HepG2 (cell line): ENCODE data around the gene TLK1. TPM values are rescaled to one million over a fixed set of nuclear protein-coding genes. Genes with fewer than 3 reads are reported as not detected.

Experiments used
- FIP1L1 ChIP-seq: fragments of 200-400 bp; formaldehyde crosslinking; IDR thresholded peaks from 2 replicates; pipeline ENCODE4 v1.6.1; 2018; ENCODE audit warnings: low read depth, mild to moderate bottlenecking, low read length, moderate library complexity, borderline replicate concordance; ENCODE audit not compliant: insufficient read depth
- MBD4 ChIP-seq: IDR thresholded peaks from 2 replicates; pipeline ENCODE4 v1.6.1; 2012; ENCODE audit warnings: low read length, inconsistent platforms, borderline replicate concordance
- MEIS2 ChIP-seq: sonication (generic); formaldehyde crosslinking; IDR thresholded peaks from 2 replicates; pipeline ENCODE4 v1.9.0; 2021; ENCODE audit warnings: mild to moderate bottlenecking, missing genetic modification reagents
- MTA1 ChIP-seq: sonication (generic); formaldehyde crosslinking; IDR thresholded peaks from 2 replicates; pipeline ENCODE4 v1.4.0; 2020; ENCODE audit warnings: missing genetic modification reagents, mild to moderate bottlenecking, borderline replicate concordance
- NCOA2 ChIP-seq: sonication (generic); formaldehyde crosslinking; IDR thresholded peaks from 2 replicates; pipeline ENCODE4 v1.8.0; 2022; ENCODE audit warnings: inconsistent platforms
- NFRKB ChIP-seq: fragments of 450-650 bp; IDR thresholded peaks from 2 replicates; pipeline ENCODE4 v1.6.1; 2017
- PHB2 ChIP-seq: fragments of 450-650 bp; IDR thresholded peaks from 2 replicates; pipeline ENCODE4 v1.6.1; 2018; ENCODE audit not compliant: partially characterized antibody
- RNF2 ChIP-seq: fragments of 450-650 bp; conservative IDR thresholded peaks from 2 replicates; pipeline ENCODE4 v1.6.1; 2016; ENCODE audit warnings: low read depth
- SKIL ChIP-seq: sonication (generic); formaldehyde crosslinking; IDR thresholded peaks from 2 replicates; pipeline ENCODE4 v1.8.0; 2022; ENCODE audit warnings: missing genetic modification reagents, mild to moderate bottlenecking, moderate library complexity, borderline replicate concordance
- ZBTB10 ChIP-seq: sonication (generic); formaldehyde crosslinking; IDR thresholded peaks from 2 replicates; pipeline ENCODE4 v1.4.0; 2020; ENCODE audit warnings: missing genetic modification reagents, borderline replicate concordance
- ZBTB2 ChIP-seq: sonication (generic); formaldehyde crosslinking; IDR thresholded peaks from 2 replicates; pipeline ENCODE4 v1.8.0; 2022; ENCODE audit warnings: low read depth, missing genetic modification reagents
- ZNF251 ChIP-seq: sonication (generic); formaldehyde crosslinking; IDR thresholded peaks from 2 replicates; pipeline ENCODE4 v1.9.0; 2021; ENCODE audit warnings: mild to moderate bottlenecking, missing genetic modification reagents
- ZNF512B ChIP-seq: sonication (generic); formaldehyde crosslinking; IDR thresholded peaks from 2 replicates; pipeline ENCODE4 v1.5.1; 2020; ENCODE audit warnings: missing genetic modification reagents, mild to moderate bottlenecking, borderline replicate concordance
- ZNF557 ChIP-seq: sonication (generic); formaldehyde crosslinking; IDR thresholded peaks from 2 replicates; pipeline ENCODE4 v1.4.0; 2020; ENCODE audit warnings: missing genetic modification reagents
- ZNF775 ChIP-seq: sonication (generic); formaldehyde crosslinking; IDR thresholded peaks from 2 replicates; pipeline ENCODE4 v1.4.0; 2020; ENCODE audit warnings: missing genetic modification reagents, mild to moderate bottlenecking, moderate library complexity, borderline replicate concordance
- polyA plus RNA-seq, 8 experiments: library from polyadenylated mRNA; depleted of rRNA in 3 of 8; stranded (reverse) in 7 of 8; unstranded in 1 of 8; fragments of >200 nt; fragmentation: Illumina TruSeq in 4 of 8; extraction: Trizol in 4 of 8; gene quantifications; 2 replicates each; pipeline versions ENCODE4 v1.2.1 to v1.2.3, GENCODE V29; 2011 to 2016; ENCODE audit warnings: low read depth in 4 of 8, missing spikeins in 1 of 8, mixed read lengths in 1 of 8; ENCODE audit not compliant: insufficient read depth in 1 of 8
- total RNA-seq, 5 experiments: library from RNA; depleted of rRNA; stranded (reverse); fragments of >200 nt; fragmentation: Illumina TruSeq; extraction: Trizol; gene quantifications; 2 replicates each; pipeline ENCODE4 v1.2.3, GENCODE V29; 2016; ENCODE audit warnings: low read depth in 1 of 5
- TF ChIP-seq, protein P1 (sequence below): sonication (generic); formaldehyde crosslinking; IDR thresholded peaks from 2 replicates; pipeline ENCODE4 v1.4.0; 2020; ENCODE audit warnings: missing genetic modification reagents
- TF ChIP-seq, protein P2 (sequence below): sonication (generic); formaldehyde crosslinking; IDR thresholded peaks from 2 replicates; pipeline ENCODE4 v1.5.0; 2020; ENCODE audit warnings: missing genetic modification reagents

The TLK1 gene
- total and polyA plus RNA-seq, 2 of the 13 experiments (the other 11 are each of a cell fraction or from before 2014, with no cell fraction given) = 16.8 to 28.7 TPM

- TF ChIP-seq MEIS2 (no peak), ZBTB2 (CRISPR knock-in tag) (no peak), FIP1L1 (no peak), ZNF251 (CRISPR knock-in tag) (no peak), MBD4 (no peak), NFRKB (no peak), ZNF557 (CRISPR knock-in tag) (no peak), PHB2 (no peak), ZNF512B (CRISPR knock-in tag) (no peak), SKIL (CRISPR knock-in tag) (no peak), ZBTB10 (CRISPR knock-in tag) (no peak), NCOA2 (CRISPR knock-in tag) (no peak), ZNF775 (no peak), MTA1 (CRISPR knock-in tag) (0 out of 2 replicates have a peak, but pooled peaks have one; percentile 15), RNF2 (no peak)
- TF ChIP-seq, protein P1, sequence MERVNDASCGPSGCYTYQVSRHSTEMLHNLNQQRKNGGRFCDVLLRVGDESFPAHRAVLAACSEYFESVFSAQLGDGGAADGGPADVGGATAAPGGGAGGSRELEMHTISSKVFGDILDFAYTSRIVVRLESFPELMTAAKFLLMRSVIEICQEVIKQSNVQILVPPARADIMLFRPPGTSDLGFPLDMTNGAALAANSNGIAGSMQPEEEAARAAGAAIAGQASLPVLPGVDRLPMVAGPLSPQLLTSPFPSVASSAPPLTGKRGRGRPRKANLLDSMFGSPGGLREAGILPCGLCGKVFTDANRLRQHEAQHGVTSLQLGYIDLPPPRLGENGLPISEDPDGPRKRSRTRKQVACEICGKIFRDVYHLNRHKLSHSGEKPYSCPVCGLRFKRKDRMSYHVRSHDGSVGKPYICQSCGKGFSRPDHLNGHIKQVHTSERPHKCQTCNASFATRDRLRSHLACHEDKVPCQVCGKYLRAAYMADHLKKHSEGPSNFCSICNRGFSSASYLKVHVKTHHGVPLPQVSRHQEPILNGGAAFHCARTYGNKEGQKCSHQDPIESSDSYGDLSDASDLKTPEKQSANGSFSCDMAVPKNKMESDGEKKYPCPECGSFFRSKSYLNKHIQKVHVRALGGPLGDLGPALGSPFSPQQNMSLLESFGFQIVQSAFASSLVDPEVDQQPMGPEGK = peak; percentile 71
- TF ChIP-seq, protein P2, sequence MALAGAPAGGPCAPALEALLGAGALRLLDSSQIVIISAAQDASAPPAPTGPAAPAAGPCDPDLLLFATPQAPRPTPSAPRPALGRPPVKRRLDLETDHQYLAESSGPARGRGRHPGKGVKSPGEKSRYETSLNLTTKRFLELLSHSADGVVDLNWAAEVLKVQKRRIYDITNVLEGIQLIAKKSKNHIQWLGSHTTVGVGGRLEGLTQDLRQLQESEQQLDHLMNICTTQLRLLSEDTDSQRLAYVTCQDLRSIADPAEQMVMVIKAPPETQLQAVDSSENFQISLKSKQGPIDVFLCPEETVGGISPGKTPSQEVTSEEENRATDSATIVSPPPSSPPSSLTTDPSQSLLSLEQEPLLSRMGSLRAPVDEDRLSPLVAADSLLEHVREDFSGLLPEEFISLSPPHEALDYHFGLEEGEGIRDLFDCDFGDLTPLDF (CRISPR knock-in tag) = no peak
Measured at GRCh38 chr2:170975943-170976270, 184.8 kb downstream of the TLK1 start (continued).
